Inflammatory macrophage treated with lipopolysaccharide for 4 hours (primary cell): Measurements from ENCODE around the gene KIRREL3.

ENCODE experiments used
- DNase-seq: peaks from one replicate; pipeline ENCODE4 v3.0.0-alpha.2; 2020

Gene KIRREL3

DNA sequence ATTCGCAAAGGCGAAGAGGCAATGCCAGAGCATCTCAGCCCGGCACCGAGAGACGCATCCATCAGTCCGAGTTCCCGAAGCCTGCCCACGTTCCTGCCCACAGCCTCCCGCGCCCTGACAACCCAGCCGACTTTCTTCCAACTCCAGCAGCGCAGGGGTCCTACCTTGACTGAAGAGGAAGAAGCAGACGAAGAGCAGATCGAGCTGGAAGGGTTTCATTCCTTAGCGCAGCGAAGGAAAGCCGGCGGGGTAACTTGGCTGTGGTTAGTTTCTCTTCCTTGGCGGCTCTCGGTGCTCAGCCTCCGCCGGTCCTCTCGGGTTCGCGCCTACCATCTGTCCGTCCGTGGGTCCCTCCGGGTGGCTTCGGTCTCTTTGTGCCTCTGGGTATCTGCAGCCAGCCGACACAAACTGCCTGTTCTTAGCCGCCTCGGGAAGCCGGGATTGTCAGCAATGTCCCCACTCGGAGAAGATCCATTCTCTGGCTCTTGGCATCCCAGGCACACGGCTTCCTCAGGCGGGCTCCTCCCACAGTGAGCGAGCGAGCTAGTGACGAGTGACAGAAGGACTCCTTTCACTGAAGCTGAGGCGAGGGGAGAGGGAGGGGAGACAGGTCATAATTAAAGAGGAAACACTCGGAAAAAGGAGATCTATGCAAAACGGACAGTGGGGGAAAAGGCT lies at the start of gene KIRREL3:
Gene KIRREL3 (minus strand): TSS at position 480 of the 678 bp plus-strand sequence.
- no peak for DNase-seq

- DNase-seq = no peak
Observed at GRCh38 chr11:127050186-127050585, 49.6 kb upstream of the KIRREL3 start.

GRCh38 chr11:127049486-127049885 lies 48.9 kb upstream of the KIRREL3 start:
- no peak for DNase-seq

- no peak for DNase-seq
Observed at GRCh38 chr11:127044535-127044934, 44.0 kb upstream of the KIRREL3 start.

- DNase-seq = no peak
Observed at GRCh38 chr11:127042445-127042844, 41.9 kb upstream of the KIRREL3 start.

DNA sequence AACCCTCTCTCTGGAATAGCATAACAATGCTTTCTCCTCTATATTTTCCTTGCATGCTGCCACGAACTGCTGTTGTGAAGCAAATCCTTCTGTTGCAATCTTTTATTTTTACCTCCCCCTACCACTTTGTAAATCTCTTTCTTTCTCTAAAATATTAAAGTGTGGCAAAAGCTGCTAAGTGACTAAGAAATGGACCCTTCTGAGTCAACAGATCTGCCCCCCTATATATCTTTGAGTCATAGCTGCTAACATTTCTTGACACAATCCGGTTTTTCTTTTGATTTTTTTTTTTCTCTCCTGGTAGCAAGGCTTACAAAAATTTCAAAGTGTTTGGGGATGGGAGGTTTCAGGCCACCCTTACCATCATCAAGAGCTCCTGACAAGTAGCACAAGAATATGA lies 39.0 kb upstream of the KIRREL3 start:
- no peak for DNase-seq

- no peak for DNase-seq
Observed at GRCh38 chr11:127037596-127037995, 37.0 kb upstream of the KIRREL3 start.

DNA sequence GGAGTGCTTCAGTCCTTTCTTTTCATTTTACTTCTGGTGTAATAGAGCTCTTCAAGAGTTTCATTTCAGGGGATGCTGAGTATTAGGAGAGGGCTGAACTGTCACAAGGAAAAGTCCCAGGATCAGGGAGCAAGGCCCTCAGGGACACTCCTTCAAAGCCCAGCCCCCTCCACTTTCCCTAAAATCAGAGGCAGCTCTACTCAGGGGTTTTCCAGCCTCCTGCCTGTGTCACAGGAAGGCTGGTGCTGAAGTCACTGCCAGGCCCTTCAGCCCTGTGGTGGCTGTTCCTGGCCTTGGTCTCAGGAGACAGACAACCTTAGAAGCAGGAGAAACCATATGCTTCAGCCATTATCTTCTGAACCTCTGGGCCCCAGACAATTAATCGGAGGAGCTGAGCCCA lies 36.4 kb upstream of the KIRREL3 start:
- no peak for DNase-seq

GRCh38 chr11:127035824-127036223 lies 35.3 kb upstream of the KIRREL3 start:
- DNase-seq = no peak

- DNase-seq = no peak
Observed at GRCh38 chr11:127034973-127035372, 34.4 kb upstream of the KIRREL3 start.

DNA sequence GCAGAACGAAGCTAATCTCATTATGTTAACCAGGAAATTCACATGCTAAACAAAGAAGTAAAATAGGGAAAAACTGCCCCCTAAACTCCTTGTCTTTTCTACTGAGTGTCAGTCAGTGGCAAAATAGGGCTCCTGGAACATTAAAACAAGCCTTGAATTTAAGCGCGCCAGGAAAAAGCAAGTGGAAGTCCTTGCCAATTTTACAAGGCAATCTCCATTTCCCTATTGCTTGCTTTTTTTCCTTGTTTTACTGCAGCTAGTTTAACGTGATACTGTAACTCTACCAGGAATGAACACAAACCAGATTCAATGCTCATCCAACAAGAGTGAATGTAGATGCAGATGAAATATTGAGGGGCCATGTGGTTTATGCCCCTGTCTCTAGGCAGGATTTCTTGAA lies 28.1 kb upstream of the KIRREL3 start:
- DNase-seq = no peak

- no peak for DNase-seq
Observed at GRCh38 chr11:127027789-127028188, 27.2 kb upstream of the KIRREL3 start.

DNA sequence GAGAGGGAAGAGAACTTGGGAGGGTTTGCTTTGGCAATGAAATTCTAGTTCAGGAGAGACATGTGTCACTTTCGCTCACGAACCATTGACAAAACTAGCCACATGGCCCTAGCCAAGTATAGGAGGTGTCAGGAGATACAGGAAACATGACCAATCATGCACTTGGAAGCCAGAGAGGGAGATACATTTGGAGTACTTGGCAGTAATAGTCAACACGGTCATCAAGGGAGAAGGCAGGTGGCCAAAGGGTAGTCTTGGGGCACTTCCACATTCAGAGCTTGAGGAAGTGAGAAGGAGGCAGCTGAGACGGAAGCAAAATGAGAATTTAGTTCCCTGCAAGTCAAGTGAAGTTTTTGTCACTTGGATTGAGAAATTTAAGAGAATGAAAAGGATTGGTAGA lies 26.4 kb upstream of the KIRREL3 start:
- no peak for DNase-seq

- DNase-seq = no peak
Observed at GRCh38 chr11:127023991-127024390, 23.4 kb upstream of the KIRREL3 start.

DNA sequence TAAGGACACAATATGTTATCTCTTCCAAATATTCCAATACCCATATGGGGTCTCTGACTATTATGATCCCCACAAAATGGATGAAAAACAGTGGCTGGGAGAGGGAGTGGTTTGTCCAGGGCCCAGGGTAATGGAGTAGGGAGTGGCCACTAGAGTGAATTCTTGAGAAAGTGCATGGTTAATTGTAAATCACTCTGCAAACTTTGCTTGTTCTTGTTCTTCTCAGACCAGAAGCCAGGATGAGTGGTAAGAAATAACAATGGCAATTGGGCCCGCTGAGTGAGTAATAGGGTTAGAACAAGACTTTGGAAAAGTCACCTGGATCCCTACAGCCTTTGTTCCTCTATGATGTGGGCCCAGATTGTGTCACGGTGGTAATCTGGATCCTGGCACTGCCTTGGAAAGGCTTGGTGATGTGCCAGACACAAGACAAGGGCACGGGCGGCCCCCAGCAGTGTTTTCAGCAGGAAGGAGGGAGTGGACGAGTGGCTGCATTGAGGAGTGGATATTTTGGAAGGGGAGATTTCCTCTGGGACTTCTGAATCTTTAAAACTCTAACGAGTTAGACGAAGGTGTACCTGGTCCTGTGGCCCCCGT lies 18.2 kb upstream of the KIRREL3 start:
- DNase-seq = no peak

- DNase-seq = no peak
Observed at GRCh38 chr11:127017482-127017881, 16.9 kb upstream of the KIRREL3 start.

DNA sequence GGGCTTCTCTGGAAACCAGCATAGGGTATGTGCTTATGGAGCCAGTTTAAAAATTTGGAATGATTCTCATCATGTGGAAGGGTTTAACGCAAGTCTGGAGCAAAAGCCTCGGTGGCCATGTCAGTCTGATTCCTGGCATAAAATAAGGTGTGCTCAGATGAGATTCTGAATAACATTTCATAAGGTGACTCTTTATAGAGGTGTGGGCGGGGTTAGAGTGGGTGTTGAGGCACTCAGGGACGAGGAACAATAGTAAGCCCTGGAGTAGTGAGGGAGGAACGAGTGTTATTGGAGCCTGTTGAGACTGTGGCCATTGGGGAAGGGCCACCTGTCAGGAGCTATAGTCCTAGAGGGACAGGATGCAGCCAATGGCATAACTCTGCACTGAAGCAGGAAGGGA lies 13.0 kb upstream of the KIRREL3 start:
- DNase-seq = no peak

- DNase-seq = no peak
Observed at GRCh38 chr11:127006311-127006710, 5.7 kb upstream of the KIRREL3 start.

DNA sequence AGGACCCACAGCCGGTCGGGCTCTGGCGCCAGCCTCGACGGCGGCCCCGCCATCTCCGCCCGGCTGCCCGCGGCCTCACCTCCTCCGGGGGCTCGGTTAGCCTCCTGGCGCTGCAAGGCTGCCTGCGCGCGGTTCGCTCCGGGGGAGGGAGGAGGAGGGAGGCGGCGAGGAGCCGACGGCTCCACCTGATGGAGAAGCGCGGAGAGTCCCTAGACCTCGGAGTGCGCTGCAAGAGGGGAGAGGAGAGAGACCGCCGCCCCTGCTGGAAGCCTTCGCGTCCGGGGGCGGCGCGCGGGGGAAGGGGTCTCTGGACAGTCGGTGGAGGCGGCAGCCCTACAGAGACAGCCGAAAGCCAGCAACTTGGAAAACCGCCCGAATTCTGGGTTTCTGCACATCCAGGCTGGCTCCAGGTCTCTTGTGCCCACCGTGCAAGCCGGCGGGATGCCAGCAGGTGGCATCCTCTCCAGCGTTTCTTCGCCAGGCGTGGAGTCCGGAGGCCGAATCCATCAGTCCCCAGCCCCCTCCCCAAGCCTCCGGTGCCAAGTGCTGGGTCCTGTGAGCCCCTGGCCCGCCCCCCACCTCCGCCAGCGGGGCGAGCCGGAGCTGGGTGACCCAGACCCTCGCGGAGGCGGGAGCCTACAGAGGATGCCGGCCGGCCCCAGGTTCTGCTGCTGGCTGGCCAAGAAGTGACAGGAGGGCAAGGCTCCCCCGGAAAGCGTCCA lies 2.9 kb upstream of the KIRREL3 start:
- no peak for DNase-seq

DNA sequence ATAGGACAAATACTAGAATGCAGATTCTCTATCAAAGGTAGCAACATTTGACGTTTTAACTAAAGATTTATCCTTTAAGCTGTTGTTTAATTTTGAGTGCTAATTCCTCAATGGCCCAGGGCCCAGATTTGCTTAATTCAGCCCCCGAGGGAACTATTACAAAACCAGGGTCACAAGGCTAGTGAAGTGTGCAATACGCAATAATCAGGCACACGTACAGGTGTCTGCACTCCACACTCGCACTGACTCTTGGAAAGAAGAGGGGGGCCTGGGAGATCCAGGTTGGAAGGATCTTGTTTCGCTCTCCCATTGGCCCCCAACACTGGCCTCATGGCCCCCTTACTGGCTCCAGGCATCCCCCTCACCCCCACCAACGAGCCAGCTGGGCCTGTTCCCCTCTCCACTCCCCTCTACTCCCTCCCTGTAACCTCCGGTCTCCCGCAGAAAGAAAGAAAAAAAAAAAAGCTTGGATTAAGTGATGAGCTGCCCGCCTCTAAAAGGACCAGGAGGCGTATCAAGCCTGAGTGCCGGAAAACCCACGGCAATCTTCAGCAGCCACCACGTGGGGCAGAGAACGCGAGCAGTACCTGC lies 2.2 kb upstream of the KIRREL3 start:
- no peak for DNase-seq

DNA sequence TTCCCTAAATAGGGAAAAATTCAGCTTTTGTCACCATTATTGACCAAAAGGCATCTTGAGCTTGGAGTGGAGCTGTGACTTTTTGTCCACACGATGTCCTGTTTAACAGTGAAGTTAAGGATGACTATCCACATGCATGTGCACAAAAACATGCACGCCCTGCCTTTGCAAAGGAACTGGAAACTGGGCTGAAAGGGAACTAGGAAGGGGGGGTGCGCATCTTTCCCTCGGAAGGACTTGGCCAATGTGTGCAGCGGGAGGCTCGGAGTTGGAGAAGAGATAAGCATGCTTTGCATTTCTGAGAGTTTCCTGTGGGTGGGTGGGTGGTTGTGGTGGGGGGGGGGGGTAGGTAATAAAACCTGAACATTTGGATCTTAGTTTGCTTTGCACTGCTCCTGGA lies 411 bp upstream of the KIRREL3 start:
- DNase-seq = no peak

DNA sequence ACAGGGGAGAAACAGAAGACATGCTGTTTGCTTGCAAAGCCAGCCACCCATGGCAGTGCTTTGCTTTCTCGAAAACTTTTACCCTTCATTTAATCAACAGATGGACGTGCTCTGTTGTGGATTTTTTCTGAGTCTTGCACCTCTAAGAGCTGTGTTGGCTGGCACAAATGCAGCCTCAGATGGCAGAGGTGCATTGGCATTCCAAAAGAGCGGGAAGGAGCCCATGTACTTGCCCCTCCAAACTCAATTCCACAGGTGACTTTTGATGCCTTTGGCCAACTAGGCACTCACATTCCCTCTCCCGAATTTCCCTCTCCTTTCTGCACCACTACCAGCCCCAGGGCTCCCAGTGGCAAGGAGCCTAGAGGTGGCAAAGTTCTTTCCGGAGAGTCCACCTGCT lies 1.2 kb downstream of the KIRREL3 start:
- DNase-seq = no peak

GRCh38 chr11:126997641-126998040 lies 2.9 kb downstream of the KIRREL3 start:
- DNase-seq = no peak

DNA sequence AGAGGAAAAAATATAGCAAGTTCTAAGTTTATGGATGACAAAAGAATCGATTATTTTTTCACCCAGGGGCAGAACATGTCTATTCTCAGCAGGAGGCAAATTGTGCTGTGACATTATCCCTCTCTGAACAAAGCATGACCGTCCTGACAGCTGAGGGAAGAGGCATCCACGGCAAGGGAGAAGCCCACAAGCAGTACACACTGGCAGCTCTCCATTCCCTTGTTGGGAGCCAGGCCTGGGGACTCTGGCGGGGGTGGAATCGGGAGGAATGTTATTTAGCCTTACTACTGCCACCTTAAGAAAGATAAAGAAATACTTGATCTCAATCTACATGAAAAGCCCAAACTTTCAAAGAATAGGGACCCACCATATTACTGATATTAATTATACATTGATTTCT lies 3.4 kb downstream of the KIRREL3 start:
- DNase-seq = no peak
